22Rv1 (cell line): ENCODE measurements around the gene SIX6.

Experiments used
- ZFX ChIP-seq: fragments of 450-650 bp; IDR thresholded peaks from 2 replicates; pipeline ENCODE4 v1.6.1; 2017; ENCODE audit warnings: antibody characterized with exemption, borderline replicate concordance
- TF ChIP-seq, protein P1 (sequence below): fragments of 450-650 bp; IDR thresholded peaks from 2 replicates; pipeline ENCODE4 v1.5.1; 2017; ENCODE audit warnings: mild to moderate bottlenecking

DNA sequence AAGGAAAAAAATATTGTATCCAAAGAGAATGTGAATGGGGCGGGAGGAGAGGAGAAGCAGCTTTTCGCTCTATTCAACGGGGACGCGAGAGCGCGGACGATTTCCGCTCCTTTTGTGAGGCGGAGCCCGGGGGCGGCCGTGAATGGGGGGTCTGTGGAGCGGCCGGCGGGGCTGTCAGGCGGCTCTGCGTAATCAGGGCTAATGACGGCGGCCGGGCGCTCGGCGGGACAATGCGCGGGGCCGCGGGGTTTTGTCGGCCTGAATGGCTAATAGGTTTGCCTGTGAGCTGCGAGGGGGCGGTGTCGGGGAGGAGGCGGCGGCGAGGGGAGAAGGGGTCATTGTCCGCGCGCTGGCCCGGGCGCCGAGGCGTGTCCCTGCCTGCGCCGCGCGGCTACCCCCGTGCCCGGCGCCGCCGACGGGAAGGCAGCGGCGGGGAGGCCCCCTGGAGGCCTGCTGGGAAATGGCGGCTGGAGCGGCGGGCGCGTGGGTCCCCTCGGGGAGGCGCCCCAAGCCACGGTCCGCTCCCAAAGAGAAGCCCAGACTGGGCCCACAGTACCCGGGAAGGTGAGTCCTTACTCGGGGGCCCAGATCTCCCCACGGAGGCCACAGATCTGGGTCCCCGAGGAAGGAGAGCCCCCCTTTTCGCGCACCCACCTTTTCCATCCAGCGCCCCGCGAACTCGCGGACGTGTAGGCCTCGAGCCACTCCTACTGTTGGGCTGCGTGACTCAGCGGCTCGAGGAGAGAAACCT lies 6.0 kb downstream of the SIX6 start:
- TF ChIP-seq, protein P1, sequence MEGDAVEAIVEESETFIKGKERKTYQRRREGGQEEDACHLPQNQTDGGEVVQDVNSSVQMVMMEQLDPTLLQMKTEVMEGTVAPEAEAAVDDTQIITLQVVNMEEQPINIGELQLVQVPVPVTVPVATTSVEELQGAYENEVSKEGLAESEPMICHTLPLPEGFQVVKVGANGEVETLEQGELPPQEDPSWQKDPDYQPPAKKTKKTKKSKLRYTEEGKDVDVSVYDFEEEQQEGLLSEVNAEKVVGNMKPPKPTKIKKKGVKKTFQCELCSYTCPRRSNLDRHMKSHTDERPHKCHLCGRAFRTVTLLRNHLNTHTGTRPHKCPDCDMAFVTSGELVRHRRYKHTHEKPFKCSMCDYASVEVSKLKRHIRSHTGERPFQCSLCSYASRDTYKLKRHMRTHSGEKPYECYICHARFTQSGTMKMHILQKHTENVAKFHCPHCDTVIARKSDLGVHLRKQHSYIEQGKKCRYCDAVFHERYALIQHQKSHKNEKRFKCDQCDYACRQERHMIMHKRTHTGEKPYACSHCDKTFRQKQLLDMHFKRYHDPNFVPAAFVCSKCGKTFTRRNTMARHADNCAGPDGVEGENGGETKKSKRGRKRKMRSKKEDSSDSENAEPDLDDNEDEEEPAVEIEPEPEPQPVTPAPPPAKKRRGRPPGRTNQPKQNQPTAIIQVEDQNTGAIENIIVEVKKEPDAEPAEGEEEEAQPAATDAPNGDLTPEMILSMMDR: peak; percentile 84
- TF ChIP-seq ZFX: no peak
